BLaER1 (cell line): Measurements from ENCODE around the gene PCSK2.

Experiments used
- H3K27ac ChIP-seq: shearing (Covaris generic); formaldehyde crosslinking; 2 replicates; pipeline ENCODE4 v1.8.1; 2022
- H3K27me3 ChIP-seq: shearing (Covaris generic); formaldehyde crosslinking; 2 replicates; pipeline ENCODE4 v1.8.1; 2022
- H3K36me3 ChIP-seq: shearing (Covaris generic); formaldehyde crosslinking; 2 replicates; pipeline ENCODE4 v1.8.1; 2022
- H3K4me1 ChIP-seq: shearing (Covaris generic); formaldehyde crosslinking; 2 replicates; pipeline ENCODE4 v1.8.1; 2022
- H3K4me2 ChIP-seq: shearing (Covaris generic); formaldehyde crosslinking; 2 replicates; pipeline ENCODE4 v1.8.1; 2022
- H3K4me3 ChIP-seq: shearing (Covaris generic); formaldehyde crosslinking; 2 replicates; pipeline ENCODE4 v1.8.1; 2022
- H3K9ac ChIP-seq: shearing (Covaris generic); formaldehyde crosslinking; 2 replicates; pipeline ENCODE4 v1.8.1; 2022
- H3K9me3 ChIP-seq: shearing (Covaris generic); formaldehyde crosslinking; 2 replicates; pipeline ENCODE4 v1.8.1; 2022
- H4K20me1 ChIP-seq: shearing (Covaris generic); formaldehyde crosslinking; 2 replicates; pipeline ENCODE4 v1.8.1; 2022
- Cebpa-rat ChIP-seq: shearing (Covaris generic); IDR thresholded peaks from 2 replicates; pipeline ENCODE4 v1.8.1; 2022

Gene PCSK2

DNA sequence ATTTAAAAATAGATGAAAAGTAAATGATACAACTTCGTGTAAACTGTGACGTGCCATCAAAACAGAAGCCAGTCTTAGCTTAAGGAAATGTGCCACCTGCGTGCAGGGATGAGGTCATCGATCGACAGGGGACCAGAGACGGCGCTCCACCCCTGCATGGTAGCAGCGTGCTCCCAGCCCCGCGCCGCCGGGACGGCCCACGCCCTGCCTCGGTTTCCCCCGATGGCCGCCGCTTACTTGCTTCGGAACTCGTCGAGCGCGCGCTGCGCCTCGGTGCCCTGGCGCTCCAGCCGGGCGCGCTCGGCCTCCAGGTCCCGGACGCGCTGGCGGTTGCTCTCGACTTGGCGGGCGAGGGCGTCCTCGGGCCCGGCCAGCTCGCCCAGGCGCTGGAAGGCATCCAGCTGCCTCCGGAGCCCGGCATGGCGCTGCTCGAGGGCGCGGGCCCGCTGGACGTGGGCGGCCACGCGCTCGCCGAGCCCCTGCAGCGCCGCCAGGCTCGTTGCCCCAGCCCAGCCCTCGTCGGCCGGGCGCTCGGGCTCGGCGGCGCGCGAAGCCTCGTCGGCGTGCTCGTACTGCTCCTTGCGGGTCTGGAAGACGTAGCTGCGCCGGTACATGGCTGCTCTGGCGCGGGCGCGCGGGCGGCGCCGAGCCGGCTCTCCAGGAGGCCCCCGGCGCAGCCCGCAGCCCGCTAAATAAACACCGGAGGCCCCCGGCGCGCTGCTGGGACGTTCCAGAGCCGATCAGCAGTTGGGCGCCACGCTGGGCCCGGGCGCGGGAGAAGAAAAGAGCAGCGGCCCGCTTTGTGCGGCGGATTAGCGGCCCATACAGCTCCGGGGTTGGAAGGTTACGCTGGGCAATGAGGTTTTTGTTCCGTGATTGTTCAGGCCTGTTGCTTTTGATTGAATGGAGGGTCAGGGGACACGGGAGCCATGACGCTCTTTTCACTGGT, 304.1 kb downstream of the PCSK2 start, which contains the start of gene BFSP1:
BFSP1 (minus strand) TSS at position 664 of the 949 bp plus-strand sequence; CDS start at position 614, 50 bp downstream.
- peak within 1 kb of the TSS; percentile 73 for H3K27ac ChIP-seq

DNA sequence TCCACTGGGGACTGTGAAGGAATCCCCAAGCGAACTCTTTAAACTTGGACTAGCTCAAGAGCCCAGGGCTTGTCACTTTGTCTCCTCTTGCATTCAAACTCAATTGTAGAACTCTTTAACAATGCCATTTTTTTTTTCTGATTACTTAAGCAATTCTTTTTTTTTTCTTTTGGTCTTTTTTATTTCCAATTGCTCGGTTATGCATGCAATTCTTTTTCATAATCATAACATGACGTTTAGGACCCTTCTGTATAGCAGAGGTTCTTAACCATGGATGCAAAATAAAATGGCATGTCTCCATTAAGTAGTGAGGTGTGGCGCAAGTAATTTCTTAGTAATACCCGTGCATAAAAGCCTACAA, 304.8 kb downstream of the PCSK2 start:
- TF ChIP-seq Cebpa-rat: no peak
- 0 out of 2 replicates have a peak overlapping the region, but pooled peaks have one; percentile 73 for H3K27ac ChIP-seq
- H4K20me1 ChIP-seq: no peaks in the 10 kb centered on the region
- H3K4me3 ChIP-seq: peak overlapping the region; percentile 68
- peak overlapping the region; percentile 90 for H3K4me2 ChIP-seq
- H3K9ac ChIP-seq: peak overlapping the region; percentile 75; the same call in 1 of the 2 replicates
- H3K9me3 ChIP-seq: no peaks in the 10 kb centered on the region
- peaks cover 30% of the 10 kb centered on the region for H3K27me3 ChIP-seq
- H3K4me1 ChIP-seq: peaks cover 29% of the 10 kb centered on the region
- no peaks in the 10 kb centered on the region for H3K36me3 ChIP-seq

More for the DNA sequence above, 304.1 kb downstream of the PCSK2 start, which contains the start of gene BFSP1:
- H3K36me3 ChIP-seq: no peaks in the 10 kb centered on the region
- H3K4me2 ChIP-seq: peak within 1 kb of the TSS; percentile 90
- peaks cover 30% of the 10 kb centered on the region for H3K27me3 ChIP-seq
- no peaks in the 10 kb centered on the region for H3K9me3 ChIP-seq
- peaks cover 28% of the 10 kb centered on the region for H3K4me1 ChIP-seq
- H4K20me1 ChIP-seq: no peaks in the 10 kb centered on the region
- peak within 1 kb of the TSS; percentile 75 for H3K9ac ChIP-seq
- no peak for TF ChIP-seq Cebpa-rat
- peak within 1 kb of the TSS; percentile 68 for H3K4me3 ChIP-seq

DNA sequence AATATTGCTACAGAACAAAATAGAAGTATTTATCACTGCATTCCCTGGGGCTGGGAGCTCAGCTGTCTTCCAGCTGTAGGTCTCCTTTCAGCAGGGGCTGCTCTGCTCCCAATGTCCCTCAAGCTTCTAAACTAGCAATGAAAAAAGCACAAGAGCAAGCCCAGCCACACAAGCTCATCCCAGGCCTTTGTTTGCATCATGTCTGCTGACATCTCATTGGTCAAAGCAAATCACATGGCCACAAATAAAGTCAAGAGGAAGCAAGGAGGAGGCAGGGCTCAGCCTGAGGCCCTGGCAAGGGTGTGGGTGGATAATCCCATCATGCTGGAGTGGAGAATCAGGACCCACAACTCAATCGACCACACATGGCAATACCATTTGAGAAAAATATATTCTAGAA, 306.6 kb downstream of the PCSK2 start:
- no peak overlapping the region for H3K9ac ChIP-seq
- H3K9me3 ChIP-seq: no peaks in the 10 kb centered on the region
- no peaks in the 10 kb centered on the region for H3K36me3 ChIP-seq
- H3K27me3 ChIP-seq: peaks cover 27% of the 10 kb centered on the region
- no peak for TF ChIP-seq Cebpa-rat
- no peak overlapping the region for H3K27ac ChIP-seq
- H3K4me1 ChIP-seq: peaks cover 46% of the 10 kb centered on the region
- no peaks in the 10 kb centered on the region for H4K20me1 ChIP-seq
- no peak overlapping the region for H3K4me3 ChIP-seq
- peak overlapping the region; percentile 10; the same call in 1 of the 2 replicates for H3K4me2 ChIP-seq

DNA sequence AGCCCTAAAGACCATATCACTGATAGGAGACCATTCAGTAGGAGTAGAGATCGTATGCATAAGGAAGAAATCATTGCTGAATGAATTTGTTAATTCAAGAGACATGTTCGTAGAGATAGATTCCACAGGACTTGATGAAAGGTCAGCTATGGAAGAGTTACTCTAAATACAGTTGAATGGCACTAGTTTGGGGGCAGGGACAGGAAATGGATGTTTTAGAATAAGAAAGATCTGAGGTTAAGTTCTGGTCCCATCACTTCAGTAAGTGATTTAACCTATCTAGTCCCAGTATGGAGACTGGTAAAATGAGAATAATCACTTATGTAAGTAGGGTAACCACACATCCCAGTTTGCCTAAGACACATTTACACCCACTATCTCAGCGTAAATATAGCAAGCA, 307.2 kb downstream of the PCSK2 start:
- H3K36me3 ChIP-seq: no peaks in the 10 kb centered on the region
- H3K9me3 ChIP-seq: no peaks in the 10 kb centered on the region
- H3K4me1 ChIP-seq: peaks cover 53% of the 10 kb centered on the region
- H3K4me2 ChIP-seq: peak overlapping the region; percentile 10; the same call in 1 of the 2 replicates
- no peak for TF ChIP-seq Cebpa-rat
- peaks cover 27% of the 10 kb centered on the region for H3K27me3 ChIP-seq
- H3K27ac ChIP-seq: no peak overlapping the region
- no peaks in the 10 kb centered on the region for H4K20me1 ChIP-seq
- H3K9ac ChIP-seq: no peak overlapping the region
- H3K4me3 ChIP-seq: no peak overlapping the region
